ENCODE data around the gene RNASE8.

RNASE8 gene

GRCh38 chr14:21054123-21054767, 3.4 kb upstream of the RNASE8 start:
- DNase-seq = no peak

DNA sequence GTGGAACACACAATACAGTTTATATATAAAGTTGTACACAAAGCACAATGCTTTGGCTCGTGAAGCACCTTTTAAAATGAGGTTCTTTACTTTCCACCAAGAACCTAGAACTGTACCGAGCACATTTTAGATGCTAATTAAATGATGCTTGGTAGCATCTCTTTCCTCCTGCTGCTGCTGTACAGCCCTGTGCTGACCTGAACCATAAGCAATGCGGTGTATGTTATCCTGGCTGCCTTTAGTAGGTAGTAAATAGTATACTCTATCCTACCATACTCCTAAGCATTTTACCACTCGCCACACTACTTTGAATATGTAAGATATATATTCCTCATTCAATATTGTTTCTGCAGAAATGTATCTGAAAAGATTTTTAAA, 2.9 kb upstream of the RNASE8 start:
- DNase-seq = no peak

GRCh38 chr14:21055432-21056117, 2.0 kb upstream of the RNASE8 start:
- DNase-seq = no peak

DNA sequence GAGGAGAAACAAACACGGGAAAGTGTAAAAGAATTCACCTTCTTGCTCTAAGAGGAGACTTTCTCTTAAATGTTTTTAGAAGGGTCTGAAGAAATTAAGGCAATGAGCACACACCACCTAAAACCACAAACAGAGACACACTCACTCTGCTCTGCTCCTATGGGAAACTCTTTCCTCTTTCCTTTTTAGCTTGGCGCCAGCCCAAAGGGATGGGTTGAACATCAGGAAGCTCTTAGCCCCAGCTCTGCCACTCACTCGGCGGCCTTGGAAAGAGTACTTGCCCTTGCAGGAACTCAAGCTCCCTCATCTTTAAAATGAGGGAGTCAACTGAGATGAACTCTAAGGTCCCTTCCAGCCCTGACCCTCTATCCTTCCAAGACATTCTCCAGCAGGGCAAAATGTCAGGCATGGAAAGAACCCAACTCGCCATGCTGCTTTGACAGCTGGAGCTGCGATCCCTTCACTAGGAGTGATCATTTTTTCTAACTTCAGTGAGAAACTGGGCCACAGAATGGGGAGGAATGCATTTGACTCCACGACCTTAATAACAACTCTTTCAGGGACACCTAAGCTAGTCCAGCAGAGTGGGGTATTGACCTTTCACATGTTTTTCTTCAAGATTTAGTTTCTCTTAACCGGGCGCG, 980 bp upstream of the RNASE8 start:
- no peak for DNase-seq

DNA sequence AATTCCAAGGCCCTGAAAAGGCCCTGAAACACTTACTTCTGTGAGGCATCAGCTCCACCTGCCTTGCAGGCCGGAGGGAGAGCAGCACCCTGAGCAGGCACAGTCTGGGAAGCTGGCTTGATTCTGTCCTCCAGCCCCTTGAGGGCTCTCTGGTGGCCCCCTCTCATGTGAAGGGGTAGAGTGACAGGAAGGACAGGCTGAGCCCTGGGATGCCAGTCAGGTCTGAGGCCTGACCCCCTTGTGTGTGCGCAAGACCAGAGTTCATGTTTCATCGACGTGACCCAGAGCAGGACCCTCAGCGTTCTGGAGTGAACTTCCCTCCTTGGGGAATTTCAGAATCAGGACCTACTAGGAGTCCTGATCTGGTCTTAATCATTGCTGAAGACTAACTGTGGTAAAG, 1.3 kb downstream of the RNASE8 start:
- DNase-seq = no peak

DNA sequence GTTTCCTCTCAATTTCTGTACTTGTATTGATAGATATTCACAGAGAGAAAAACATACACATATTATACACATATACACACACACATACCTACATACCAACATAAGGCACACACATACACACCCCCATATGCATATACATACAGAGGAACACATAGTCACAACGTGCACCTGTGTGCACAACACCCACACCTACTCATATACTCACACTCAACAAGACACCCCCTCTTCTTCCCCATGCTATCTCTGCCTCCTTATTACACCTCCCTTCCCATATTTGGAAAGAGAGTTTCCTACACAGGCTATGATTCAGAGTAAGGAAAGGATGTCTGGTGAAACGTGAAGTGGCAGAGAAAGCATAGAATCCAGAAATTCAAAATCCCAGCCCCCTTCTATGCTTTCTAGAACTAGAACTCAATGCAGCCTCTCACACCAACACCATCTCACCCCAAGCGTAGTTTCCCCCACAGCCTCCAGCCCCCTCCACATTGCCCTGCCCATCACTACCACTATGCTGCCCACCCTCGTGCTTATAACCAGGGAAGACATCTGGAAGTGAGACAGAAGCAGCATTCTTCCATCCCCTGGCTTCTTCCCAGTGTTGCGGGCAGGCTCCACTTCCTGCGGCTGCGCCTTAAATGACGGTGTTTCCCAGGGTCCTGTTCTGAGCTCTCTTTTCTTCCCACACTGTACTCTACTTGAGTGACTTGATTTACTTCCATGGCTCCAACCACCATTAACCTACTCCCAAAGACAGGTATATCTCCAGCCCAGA, 2.4 kb downstream of the RNASE8 start:
- no peak for DNase-seq

GRCh38 chr14:21060614-21061346, 3.2 kb downstream of the RNASE8 start:
- no peak for DNase-seq

GRCh38 chr14:21061347-21061668, 3.7 kb downstream of the RNASE8 start:
- DNase-seq = no peak

- DNase-seq = no peak
These were observed 5.9 kb downstream of the RNASE8 start for GRCh38 chr14:21063479-21063878.

DNA sequence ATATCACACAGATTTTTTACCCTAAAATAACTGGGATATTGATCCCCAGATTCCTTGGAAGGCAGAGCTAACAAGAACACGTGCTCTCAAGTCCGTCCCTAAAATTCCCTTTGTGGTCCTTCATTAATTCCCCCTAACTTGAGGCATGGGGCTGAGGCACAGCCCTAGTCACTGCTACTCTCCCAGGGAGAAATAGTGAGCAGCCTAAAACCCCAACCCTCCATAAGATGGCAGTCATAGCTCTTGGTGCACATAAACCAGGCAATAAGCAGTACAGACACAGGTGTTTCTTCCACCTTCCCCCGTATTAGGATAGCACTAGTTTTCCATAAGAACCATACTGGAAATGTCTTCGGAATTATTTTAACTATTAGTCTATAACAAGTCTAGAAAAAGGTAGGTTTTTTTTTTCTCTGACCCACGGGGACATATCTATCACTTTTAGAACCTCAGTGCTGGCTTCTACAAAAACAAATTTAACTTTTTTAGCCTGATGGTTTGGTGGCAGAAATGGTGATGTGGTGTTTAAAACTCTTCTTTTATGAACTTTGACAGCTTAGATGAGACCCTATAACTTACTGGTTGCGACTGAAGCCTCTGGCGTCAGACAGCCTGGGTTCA, 9.4 kb downstream of the RNASE8 start:
- DNase-seq = peak; percentile 34

GRCh38 chr14:21068521-21069387, 11.1 kb downstream of the RNASE8 start:
- DNase-seq = peak; percentile 78

DNA sequence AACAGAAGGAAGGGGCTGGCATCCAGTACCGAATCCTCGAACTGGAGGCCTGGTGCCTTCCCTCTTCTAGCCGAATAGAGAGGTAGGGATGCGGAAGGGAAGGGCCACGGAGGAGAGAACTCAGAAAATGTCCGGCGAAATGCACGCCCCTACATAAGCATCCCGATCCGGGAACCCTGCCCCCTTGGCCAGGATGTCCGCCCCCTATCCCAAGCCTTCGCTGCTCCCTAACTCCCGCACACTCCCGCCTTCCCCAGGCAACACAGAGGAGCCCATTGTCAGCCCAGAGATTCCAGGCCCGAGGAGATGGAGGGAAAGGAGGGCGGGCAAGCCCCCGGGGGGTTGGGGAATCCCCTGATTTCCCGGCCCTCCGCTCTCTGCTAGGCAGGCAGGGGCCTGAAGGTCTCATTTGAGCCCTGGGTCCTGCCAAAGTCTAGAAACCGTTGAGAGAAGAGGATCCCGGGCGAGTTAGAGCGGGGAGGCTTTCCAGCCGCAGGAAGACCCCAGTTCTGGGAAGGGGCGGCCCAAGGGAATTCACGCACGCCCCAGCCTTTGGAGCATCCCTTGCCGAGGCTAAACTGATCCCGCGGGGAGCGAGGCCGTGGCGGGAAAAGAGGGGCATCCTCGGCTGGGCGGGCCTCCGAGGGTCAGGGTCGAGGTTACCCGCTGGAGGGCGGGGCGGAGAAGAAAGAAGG, 11.9 kb downstream of the RNASE8 start:
- peak; percentile 45 for DNase-seq

DNA sequence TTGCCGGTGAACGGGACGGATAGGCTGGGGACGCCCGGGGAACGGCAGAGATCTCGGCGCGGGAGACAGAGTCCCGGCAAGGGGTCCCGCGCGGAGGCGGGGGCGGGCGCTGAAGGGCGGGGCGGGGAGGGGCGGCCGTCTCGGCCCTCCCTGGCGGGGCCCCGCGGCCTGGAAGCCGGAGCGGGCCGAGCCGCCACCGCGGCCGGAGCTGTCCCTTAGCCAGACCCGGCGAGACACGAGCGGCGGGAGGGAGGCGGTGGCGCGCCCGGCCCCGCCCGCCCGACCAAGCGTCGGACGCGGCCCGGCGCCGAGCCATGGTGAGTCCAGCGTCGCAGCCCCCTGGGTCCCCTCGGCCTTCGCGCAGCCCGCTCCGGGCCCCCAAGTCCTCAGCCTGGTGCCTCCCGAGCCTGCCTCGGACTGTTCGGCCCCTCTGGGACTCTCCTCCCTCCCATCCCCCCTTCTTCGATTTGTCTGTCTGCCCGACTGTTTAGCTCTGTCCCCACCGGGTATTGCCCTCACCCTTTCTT, 12.5 kb downstream of the RNASE8 start, which contains the start of gene ARHGEF40:
Gene ARHGEF40, plus strand, starts transcription at position 222 of the 527 bp plus-strand sequence. Its CDS starts 93 bp downstream, at position 315.
- DNase-seq = peak; percentile 51

DNA sequence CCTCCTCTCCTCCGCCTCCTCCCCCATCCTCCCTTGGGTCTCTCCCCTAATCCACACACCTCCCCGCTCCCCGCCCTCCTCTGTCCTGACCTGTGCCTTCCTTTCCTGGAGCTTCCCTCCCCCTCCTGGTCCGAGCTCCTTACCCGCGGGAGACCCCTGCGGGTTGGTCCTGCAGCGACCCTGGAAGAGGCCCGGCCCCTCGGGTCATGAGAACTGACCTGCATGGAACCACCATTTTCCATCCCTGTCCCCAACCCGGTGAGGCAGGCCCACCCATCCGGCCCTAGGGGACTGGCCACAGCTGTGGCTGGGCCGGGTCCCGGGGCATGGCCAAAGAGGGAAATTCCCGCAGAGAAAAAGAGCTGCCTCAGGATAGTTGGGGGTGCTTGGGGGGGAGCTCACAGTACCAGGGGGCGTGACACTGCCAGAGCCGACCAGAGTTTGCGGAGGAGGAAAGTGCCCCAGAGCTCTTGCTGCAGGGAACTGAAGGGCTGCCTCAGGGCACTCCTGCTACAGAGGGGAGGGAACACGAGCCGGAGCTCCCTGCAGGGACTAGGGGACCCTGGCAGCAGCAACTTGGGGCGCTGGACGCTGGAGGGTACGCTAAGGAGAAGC, 13.1 kb downstream of the RNASE8 start:
- peak; percentile 31 for DNase-seq

DNA sequence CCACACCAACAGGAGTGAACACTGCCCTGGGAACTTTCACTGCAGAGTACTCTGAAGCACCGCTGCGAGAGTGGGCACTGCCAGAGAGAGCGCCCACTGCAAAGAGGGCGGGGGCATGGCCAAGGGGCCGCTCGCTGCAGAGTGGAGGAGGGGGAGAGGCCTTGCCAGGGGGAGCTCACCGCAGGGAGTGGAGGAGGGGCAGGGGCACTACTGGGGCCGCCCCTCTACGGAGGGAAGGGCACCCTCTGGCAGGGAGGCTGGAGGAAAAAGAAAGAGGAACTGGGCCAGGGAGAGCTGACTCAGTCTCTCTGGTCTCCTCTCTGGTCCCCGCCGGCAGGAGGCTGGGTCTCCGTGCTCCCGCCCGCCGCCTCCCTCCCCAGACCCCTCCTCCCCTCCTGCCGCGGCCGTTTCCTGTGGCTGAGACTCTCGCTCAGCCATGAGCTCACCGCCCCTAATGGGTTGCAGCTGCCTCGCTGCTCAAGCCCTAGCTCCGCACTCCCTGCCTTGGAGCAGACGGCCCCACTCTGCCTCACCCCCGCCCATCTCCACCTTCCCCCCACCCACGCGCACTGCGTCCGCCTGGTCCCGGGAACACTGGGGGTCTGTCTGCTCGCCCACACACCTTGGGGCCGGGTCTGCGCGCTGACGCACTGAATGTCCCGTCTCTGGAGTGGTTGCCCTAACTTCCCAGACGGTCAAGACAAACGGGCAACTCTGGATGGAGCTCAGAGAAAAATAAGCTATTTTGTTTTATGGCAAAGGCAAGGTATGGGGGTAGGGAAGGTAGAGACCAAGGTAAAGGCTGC, 13.8 kb downstream of the RNASE8 start:
- DNase-seq = peak; percentile 61

DNA sequence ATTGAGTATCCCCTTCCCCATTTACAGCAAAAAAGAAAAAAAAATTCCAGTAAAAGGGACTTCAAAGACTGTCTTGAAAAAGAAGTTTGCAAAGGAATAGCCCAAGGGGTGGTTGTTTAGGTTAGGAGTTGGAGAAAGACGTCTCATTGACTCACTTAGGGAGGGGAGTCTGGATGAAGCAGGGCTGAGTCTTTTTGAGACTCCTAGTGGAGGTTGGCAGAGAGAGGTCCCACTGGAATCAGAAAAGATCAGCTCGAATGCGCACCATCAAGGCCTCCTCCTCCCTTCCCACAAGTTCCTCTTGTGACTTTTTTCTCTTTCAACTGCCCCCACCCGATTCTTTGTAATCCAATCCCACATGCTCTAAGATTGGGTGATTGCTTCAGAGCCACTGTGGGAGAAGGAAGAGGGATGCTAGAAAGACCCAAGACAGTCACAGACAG, 14.4 kb downstream of the RNASE8 start:
- DNase-seq = no peak

GRCh38 chr14:21072781-21073339, 15.2 kb downstream of the RNASE8 start:
- DNase-seq = no peak

DNA sequence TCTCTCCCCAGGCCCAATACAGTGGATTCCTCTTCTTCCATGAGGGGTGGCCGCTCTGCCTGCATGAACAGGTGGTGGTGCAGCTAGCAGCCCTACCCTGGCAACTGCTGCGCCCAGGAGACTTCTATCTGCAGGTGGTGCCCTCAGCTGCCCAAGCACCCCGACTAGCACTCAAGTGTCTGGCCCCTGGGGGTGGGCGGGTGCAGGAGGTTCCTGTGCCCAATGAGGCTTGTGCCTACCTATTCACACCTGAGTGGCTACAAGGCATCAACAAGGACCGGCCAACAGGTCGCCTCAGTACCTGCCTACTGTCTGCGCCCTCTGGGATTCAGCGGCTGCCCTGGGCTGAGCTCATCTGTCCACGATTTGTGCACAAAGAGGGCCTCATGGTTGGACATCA, 16.3 kb downstream of the RNASE8 start:
- DNase-seq = no peak

Measured in CD4-positive, alpha-beta T cell treated with Interleukin-10 for 1 hour (primary cell).